ENCODE data around the gene NECTIN1.

The NECTIN1 gene

GRCh38 chr11:119671051-119671450, 57.9 kb downstream of the NECTIN1 start:
- no peak for DNase-seq

- DNase-seq, result no peak
Observed at GRCh38 chr11:119669487-119669886, 59.5 kb downstream of the NECTIN1 start.

DNA sequence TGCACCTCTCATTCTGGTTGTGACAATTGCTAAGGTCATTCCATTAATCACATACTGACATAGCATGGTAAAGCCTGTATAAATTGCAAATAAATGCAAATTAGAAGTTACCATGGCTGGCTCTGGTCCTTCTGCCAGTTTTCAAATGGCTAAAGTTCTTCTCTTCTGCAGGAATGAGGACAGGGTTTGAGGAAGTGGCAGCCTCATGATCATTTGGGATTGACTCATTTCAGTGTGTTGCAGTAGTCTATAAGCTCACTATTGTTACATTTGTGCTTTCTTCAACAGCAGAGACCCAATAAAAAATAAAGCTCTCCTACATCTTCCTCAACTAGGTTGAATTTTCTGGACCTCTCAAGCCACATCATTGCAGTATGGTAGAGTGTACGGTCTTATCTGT, 60.3 kb downstream of the NECTIN1 start:
- DNase-seq, result no peak

DNA sequence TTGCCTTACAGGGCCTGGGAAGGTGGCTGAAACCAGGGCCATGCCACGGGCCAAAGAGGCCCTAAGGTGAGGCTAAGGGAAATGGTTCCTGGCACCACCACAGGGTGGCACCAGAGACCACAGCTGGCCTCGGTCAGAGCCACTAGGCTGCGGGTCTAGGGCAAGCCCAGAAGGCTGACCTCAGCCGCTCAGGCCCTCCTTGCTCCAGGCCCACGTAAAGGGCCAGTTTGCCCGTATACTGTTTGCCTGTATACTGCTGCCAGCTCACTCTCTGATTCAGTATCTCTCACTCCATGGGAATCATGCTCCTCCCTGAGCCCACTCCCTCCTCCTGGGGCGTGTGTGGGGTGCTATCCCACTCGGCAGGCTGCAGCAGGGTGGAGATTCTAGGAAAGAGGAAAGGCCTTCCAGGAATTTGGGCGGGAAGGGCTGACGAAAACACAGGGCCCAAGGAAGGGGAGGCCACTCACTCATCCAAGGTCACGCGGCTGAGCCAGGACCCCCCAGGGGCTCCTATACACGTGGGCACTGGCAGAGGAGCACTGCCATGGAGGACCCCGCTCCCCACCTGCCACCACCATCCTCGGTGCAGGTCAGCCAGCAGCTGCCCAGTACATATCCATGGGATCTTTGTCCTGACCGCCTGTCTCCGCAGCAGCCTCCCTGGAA, 62.4 kb downstream of the NECTIN1 start:
- DNase-seq, result peak; percentile 52

GRCh38 chr11:119666061-119666460, 62.9 kb downstream of the NECTIN1 start:
- no peak for DNase-seq

DNA sequence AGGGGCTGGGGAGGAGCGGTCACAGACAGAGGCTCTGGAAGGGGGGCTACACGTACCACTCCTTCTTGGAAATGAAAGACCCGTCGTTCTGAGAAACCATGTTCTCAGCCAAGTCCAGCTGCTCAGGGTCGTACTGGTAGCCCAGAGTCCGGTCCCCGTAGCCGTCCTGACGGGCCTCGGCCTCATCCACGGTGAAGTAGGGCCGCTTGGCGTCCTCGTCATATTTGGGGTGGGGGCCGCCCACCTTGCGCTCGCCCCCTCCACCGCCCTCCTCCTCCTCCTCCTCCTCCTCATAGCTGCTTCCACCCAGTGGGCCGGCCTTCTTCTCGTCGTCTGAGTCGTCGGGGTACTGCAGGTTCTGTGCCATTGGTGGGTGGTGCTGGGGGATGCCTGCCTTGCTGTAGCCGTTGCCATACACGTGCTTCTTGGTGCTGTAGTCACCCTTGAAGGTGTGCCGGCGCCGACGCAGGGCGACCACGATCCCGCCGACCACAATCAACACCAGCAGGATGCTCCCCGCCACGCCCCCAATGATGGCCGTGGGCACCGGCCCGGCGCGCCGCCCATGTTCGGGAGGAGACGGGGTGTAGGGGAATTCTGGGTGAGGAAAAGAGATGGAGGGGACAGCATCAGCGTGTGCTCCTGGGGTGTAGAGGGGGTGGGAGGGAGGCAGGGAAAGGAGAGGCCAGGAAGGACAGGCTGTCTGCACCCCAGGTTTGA, 64.1 kb downstream of the NECTIN1 start:
- DNase-seq, result no peak

- DNase-seq, result no peak
Observed at GRCh38 chr11:119664063-119664572, 64.9 kb downstream of the NECTIN1 start.

DNA sequence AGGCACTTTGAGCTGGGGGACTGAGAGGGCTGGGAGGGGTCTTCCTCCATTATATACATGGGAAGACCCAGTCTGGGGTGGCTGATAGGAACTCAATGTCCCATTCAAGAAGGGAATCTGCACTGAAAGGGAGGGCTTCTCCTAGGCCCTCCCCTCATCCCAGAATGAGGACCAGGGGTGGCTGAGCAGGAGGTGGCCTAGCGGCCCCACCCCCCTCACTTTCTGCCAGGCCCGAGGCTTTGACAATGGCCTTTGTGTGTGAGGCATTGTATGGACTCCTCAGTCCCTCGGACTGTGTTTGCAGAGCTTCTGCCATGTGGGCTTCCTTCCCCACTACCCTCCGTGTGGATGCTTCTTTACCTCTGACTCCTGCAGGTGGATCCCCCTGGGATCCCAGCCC, 65.7 kb downstream of the NECTIN1 start:
- DNase-seq, result no peak

GRCh38 chr11:119661226-119661625, 67.8 kb downstream of the NECTIN1 start:
- DNase-seq, result no peak

- no peak for DNase-seq
Observed at GRCh38 chr11:119659971-119660723, 68.9 kb downstream of the NECTIN1 start.

GRCh38 chr11:119652907-119653659, 75.9 kb downstream of the NECTIN1 start:
- no peak for DNase-seq

- DNase-seq, result no peak
Observed at GRCh38 chr11:119651802-119652584, 77.0 kb downstream of the NECTIN1 start.

GRCh38 chr11:119650251-119650650, 78.7 kb downstream of the NECTIN1 start:
- no peak for DNase-seq

DNA sequence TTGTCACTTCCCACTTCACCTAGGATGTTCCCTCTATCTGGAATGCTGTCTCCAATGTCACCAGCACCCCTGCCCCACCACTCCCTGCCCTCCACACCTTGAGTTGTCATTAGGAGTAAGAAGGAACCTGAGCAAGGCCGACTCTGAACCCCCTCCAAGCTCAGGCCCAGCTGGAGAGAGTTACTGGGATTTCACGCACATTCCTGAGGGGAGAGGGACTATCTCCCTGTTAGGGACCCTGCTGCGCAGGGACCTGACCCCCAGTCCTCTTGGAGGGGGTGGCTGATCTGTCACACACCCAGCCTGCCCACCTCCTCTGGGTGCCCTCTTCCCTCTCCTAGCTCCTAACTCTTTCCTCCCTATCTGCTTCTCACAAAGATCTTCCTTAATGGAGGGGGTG, 81.7 kb downstream of the NECTIN1 start:
- no peak for DNase-seq

DNA sequence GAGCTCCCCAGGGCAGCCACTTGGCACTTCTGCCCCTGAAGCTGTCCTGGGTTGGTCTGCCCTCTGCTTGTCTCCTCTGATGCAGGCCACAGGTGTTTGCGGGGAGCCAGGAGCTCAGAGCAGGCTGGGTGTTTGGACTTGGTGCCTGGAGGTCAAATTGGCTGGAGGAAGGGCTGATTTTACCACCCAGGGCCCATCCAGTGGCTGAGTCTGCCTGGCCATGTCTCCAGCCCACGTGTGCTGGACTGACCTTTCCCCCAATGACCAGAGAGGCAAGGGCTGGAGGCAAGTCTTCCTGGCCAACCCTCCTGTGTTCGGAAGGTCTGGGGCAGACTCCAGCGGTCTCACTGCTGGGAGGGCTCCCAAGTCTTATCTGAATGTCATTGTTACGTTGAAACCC, 84.0 kb downstream of the NECTIN1 start:
- DNase-seq, result no peak

DNA sequence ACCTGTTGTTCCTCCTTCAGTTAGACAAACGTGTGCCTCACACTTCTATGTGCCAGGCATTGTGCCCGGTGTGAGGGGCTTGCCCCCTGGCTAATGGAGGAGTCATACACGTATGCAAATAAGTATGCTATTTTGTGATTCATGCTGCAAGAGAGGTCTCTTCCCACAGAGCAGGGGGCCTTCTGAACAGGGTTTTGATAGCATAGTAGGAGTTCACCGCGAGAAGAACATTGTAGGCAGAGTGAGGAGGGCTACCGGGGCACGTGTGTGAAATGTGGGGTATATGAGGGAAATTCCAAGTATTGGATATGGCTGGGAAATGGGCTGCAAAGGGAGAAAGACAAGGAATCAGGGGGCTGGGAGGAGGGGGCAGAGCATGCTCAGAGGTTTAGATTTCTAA, 84.5 kb downstream of the NECTIN1 start:
- no peak for DNase-seq

- DNase-seq, result no peak
Observed at GRCh38 chr11:119643876-119644225, 85.1 kb downstream of the NECTIN1 start.

GRCh38 chr11:119643212-119643875, 85.7 kb downstream of the NECTIN1 start:
- no peak for DNase-seq

GRCh38 chr11:119641983-119642745, 86.8 kb downstream of the NECTIN1 start:
- DNase-seq, result no peak

- no peak for DNase-seq
Observed at GRCh38 chr11:119640541-119640940, 88.5 kb downstream of the NECTIN1 start.
